Activated CD4-positive, alpha-beta T cell treated with anti-CD3 and anti-CD28 coated beads, Interleukin-10, Interleukin-2, amounts not matched to agents 100 ng/mL and 50 ng/mL, durations not matched to agents 16 hours and 8 hours (primary cell): ENCODE measurements around the gene HS6ST2.

Source experiments
- DNase-seq: peaks from one replicate; pipeline ENCODE4 v3.0.0-alpha.2; 2020

HS6ST2 gene

DNA sequence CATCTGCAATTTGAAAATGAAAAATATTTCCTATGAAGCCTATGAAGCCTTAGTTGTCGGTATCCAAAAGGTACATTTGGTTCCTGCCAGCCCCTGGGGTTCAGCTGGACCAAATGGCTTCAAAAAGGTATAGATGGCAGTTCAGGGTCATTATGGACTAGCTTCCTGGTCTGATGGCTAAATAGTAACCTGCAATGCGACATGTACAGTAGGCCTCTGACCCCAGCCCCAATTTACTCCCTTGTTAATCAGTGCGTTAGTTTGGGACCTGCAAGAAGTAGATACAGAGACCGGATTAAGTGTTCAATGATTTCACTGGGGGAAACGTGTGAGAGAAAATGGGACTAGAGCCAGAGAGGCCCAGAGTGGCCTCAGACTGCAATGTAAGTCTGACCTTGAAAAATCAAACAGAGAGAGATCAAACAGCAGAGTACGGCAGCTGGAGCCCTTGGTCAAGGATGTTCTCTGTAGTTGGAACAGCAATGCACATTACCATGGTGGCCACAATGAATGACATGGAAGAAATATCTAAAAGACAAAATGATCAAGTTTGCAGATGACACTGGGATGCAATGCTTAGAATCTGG lies 354.6 kb downstream of the HS6ST2 start:
- DNase-seq, result no peak

DNA sequence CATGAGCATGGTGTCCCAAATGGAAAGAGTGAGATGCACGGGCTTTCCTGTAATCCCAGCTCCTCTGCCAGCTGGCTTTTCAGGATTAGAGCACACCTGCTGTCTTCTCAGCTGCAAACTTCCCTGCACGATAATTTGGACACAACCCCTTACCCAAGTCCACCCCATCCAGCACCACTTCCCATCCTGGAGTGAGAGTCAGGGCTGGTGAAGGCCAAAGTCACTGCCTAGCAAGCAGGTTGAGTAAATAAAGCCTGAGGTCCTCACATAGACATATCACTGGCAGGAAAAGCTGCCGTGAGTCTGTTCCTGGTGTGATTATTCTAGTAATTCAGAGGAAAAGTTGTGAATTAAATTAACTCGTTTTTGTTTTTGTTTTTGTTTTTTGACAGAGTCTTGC lies 355.7 kb downstream of the HS6ST2 start:
- DNase-seq, result no peak

GRCh38 chrX:132594999-132595398 lies 363.4 kb downstream of the HS6ST2 start:
- DNase-seq, result no peak

DNA sequence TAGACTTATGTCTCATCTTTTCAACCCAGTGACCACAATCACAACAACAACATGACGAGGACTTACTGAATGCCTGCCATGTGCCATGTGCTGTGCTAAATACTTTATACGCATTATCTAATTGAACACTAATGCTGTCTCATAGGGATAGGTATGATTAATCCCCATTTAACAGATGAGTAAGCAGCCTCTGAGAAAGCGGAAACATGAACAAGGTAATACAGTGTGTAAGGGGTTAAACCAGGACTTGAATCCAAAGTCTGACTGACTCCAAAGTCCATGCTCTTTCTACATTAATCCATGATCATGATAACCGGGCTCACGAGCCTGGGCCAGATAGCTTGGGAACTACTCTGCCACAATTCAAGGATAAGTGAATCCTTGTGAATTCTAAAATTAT lies 364.3 kb downstream of the HS6ST2 start:
- no peak for DNase-seq

GRCh38 chrX:132592880-132593279 lies 365.5 kb downstream of the HS6ST2 start:
- no peak for DNase-seq

DNA sequence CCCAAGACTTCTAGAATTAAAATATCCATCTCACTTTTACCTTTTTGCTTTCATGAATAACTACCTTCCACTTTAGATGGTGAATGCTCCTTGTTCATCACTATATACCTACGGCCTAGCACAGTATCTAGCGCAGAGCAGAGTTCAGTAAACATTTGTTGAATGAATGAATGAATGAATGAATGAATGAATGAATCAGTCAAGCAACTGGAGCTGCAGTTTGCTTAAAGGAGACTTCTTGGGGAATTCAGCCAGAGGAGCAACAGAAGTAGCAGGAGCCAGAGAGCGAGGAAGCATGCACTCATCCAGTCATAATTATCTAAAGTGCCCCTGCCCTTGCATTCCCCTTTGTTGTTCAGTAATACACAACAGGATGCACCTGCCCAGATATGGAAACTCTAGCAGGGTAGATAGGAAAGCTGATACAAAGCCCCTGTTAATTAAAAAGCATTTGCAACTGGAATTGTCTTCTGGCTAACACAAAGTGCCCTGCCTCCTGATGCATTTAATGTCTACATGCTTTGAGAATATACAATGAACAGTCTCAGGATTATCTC lies 366.6 kb downstream of the HS6ST2 start:
- DNase-seq, result no peak

- no peak for DNase-seq
Measured at GRCh38 chrX:132590350-132591026, 367.9 kb downstream of the HS6ST2 start.

DNA sequence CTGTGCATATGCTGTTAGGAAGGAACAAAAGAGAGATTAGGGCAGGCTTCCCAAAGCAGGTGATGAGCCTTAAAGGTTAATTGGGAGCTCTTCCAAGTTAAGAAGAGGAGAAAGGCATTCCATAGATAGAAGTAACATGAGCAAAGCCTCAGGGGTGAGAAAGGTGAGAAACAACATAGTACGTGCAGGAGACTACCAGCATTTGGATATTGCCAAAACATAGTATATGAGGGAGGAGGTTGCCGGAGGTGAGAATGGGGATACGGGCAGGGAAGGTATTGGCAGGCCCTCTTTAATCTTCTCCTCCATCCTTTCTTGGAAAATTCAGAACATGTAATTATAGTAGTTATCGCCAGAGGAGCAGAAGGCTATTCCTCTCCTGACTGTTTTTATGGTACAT lies 373.5 kb downstream of the HS6ST2 start:
- DNase-seq, result no peak

- DNase-seq, result no peak
Measured at GRCh38 chrX:132576939-132577338, 381.5 kb downstream of the HS6ST2 start.
